CD8-positive, alpha-beta memory T cell (primary cell): ENCODE results near the gene SEMA3G. TPM values are rescaled to one million over a fixed set of nuclear protein-coding genes. Genes with fewer than 3 reads are reported as not detected.

Source experiments
- CTCF ChIA-PET: fragments of 350-600 bp; sonication (Branson Sonifier 250); formaldehyde crosslinking; loops from one replicate; lab custom pipeline; 2021; ENCODE audit warnings: antibody characterized with exemption; lab: Charles Lee
- POLR2A ChIA-PET: fragments of 350-600 bp; sonication (Branson Sonifier 250); formaldehyde crosslinking; loops from one replicate; lab custom pipeline; 2021; ENCODE audit warnings: antibody characterized with exemption; lab: Charles Lee
- DNase-seq, 5 donors: peaks; one replicate each; pipeline versions ENCODE4 v3.0.0 to v3.0.0-alpha.2; 2020 to 2022; ENCODE audit warnings: mixed read lengths in 1 of 5
- H3K27ac ChIP-seq: one replicate; pipeline ENCODE4 v1.7.0; 2013; ENCODE audit warnings: low read depth, mild to moderate bottlenecking, low read length, moderate library complexity
- H3K27me3 ChIP-seq: 2 replicates; pipeline ENCODE4 v1.7.0; 2013; ENCODE audit warnings: low read length, mild to moderate bottlenecking; ENCODE audit not compliant: insufficient read depth, poor library complexity, severe bottlenecking
- H3K36me3 ChIP-seq: 2 replicates; pipeline ENCODE4 v1.7.0; 2013; ENCODE audit warnings: mild to moderate bottlenecking, low read length, moderate library complexity; ENCODE audit not compliant: insufficient read depth
- H3K4me1 ChIP-seq: 2 replicates; pipeline ENCODE4 v1.7.0; 2013; ENCODE audit warnings: mild to moderate bottlenecking, low read length, moderate library complexity; ENCODE audit not compliant: insufficient read depth
- H3K4me3 ChIP-seq: 2 replicates; pipeline ENCODE4 v1.7.0; 2013; ENCODE audit warnings: mild to moderate bottlenecking, low read length
- H3K9me3 ChIP-seq: 2 replicates; pipeline ENCODE4 v1.7.0; 2013; ENCODE audit warnings: mild to moderate bottlenecking, low read length
- H3K27ac Mint-ChIP-seq, 8 donors: one replicate each; pipeline ENCODE4 v1.8.0; 2020 to 2021; ENCODE audit warnings: mixed read lengths in 8 of 8, mild to moderate bottlenecking in 6 of 8, inconsistent platforms in 3 of 8, moderate library complexity in 3 of 8
- H3K27me3 Mint-ChIP-seq, 2 donors: one replicate each; pipeline ENCODE4 v1.8.0; 2020 to 2021; ENCODE audit warnings: mixed read lengths in 2 of 2, mild to moderate bottlenecking in 1 of 2, moderate library complexity in 1 of 2
- H3K36me3 Mint-ChIP-seq, 3 donors: one replicate each; pipeline ENCODE4 v1.8.0; 2020 to 2021; ENCODE audit warnings: mixed read lengths in 3 of 3, inconsistent platforms in 1 of 3, mild to moderate bottlenecking in 1 of 3
- H3K4me1 Mint-ChIP-seq, 3 donors: one replicate each; pipeline ENCODE4 v1.8.0; 2020 to 2021; ENCODE audit warnings: mixed read lengths in 3 of 3, inconsistent platforms in 1 of 3, mild to moderate bottlenecking in 1 of 3
- H3K4me3 Mint-ChIP-seq, 7 donors: one replicate each; pipeline ENCODE4 v1.8.0; 2020 to 2021; ENCODE audit warnings: mixed read lengths in 7 of 7, mild to moderate bottlenecking in 6 of 7, moderate library complexity in 4 of 7, inconsistent platforms in 2 of 7
- H3K9me3 Mint-ChIP-seq, 5 donors: one replicate each; pipeline ENCODE4 v1.8.0; 2020 to 2022; ENCODE audit warnings: mixed read lengths in 5 of 5, mild to moderate bottlenecking in 3 of 5, moderate library complexity in 2 of 5, inconsistent platforms in 1 of 5
- polyA plus RNA-seq: library from polyadenylated mRNA; unstranded; fragments of 300-500 nt; fragmentation: Illumina TruSeq; gene quantifications from one replicate; pipeline ENCODE4 v1.2.3, GENCODE V29; 2021
- total RNA-seq, 2 experiments: library from RNA; stranded (reverse); gene quantifications; one replicate each; pipeline ENCODE4 v1.2.3, GENCODE V29; 2021

The SEMA3G gene
- total and polyA plus RNA-seq, 3 experiments from 2014 or later: 0.13 to 0.16 TPM; not detected in 1

DNA sequence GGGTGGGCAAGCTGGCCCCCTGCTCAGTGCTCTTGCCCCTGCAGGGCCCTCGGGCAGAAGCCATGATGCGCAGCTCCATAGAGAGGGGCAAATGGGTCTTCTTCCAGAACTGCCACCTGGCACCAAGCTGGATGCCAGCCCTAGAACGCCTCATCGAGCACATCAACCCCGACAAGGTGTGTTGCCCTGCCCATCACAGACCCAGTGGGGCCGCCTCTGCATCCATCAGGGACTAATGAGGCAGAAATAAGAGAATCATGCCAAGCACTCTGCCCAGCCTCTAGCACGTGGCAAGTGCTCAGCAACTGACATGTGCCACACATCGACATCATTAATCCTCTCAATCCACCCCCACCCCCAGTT lies 49.4 kb downstream of the SEMA3G start:
- no peak overlapping the region for H3K4me3 Mint-ChIP-seq

DNA sequence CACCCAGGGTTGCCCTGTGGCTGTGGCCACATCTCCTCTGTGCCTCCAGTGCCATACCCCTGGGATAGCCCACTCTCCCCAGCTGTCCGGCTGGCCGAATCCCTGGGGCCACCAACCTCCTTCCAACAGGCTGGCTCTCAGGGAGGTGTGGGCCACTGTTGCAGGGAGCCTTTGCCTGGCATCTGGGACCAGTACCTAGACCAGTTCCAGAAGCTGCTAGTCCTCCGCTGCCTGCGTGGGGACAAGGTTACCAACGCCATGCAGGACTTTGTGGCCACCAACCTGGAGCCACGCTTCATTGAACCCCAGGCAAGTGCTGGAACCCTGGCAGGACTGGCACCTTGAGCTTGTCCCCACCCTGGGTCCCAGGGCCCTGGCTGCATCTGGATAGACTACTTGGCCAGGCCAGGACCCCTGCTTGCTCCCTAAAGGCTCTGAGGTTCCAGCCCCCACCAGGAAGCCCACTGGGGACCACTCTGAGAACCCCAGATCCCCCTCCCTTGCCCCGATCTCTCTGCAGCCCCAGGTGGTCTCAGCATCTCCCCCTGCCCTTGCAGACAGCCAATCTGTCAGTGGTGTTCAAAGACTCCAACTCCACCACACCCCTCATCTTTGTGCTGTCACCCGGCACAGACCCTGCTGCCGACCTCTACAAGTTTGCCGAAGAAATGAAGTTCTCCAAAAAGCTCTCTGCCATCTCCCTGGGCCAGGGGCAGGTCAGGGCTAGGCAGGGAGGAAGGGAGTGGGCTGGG lies 50.0 kb downstream of the SEMA3G start:
- POLR2A ChIA-PET: no interaction called here
- no peak overlapping the region for H3K27ac ChIP-seq
- Mint-ChIP-seq H3K27ac (peak overlapping the region in 3 of 8 donors; percentile 47 to 68 (median 50)), H3K36me3 (peaks cover 6 to 67% (median 11%) of the 10 kb centered on the region in 3 donors), H3K4me1 (no peaks in the 10 kb centered on the region), H3K27me3 (peaks cover 0 to 2% of the 10 kb centered on the region in 2 donors), H3K9me3 (no peaks in the 10 kb centered on the region), H3K4me3 (no peak overlapping the region)
- no peaks in the 10 kb centered on the region for H3K27me3 ChIP-seq
- H3K4me3 ChIP-seq: no peak overlapping the region
- DNase-seq: peak in 1 of 5 donors; percentile 38
- no peaks in the 10 kb centered on the region for H3K36me3 ChIP-seq
- H3K4me1 ChIP-seq: no peaks in the 10 kb centered on the region
- CTCF ChIA-PET: no interaction called here
- H3K9me3 ChIP-seq: no peaks in the 10 kb centered on the region

More for the DNA sequence above, 49.4 kb downstream of the SEMA3G start:
- H3K9me3 ChIP-seq: no peaks in the 10 kb centered on the region
- H3K4me1 ChIP-seq: no peaks in the 10 kb centered on the region
- peaks cover 0 to 2% of the 10 kb centered on the region in 2 donors for H3K27me3 Mint-ChIP-seq
- no peaks in the 10 kb centered on the region for H3K4me1 Mint-ChIP-seq
- no peak overlapping the region for H3K27ac ChIP-seq
- H3K27me3 ChIP-seq: no peaks in the 10 kb centered on the region
- CTCF ChIA-PET: no interaction called here
- no peaks in the 10 kb centered on the region for H3K9me3 Mint-ChIP-seq
- H3K36me3 ChIP-seq: no peaks in the 10 kb centered on the region
- peaks cover 6 to 67% (median 12%) of the 10 kb centered on the region in 3 donors for H3K36me3 Mint-ChIP-seq
- H3K4me3 ChIP-seq: no peak overlapping the region
- POLR2A ChIA-PET: no interaction called here
- DNase-seq: no peak
- no peak overlapping the region for H3K27ac Mint-ChIP-seq

DNA sequence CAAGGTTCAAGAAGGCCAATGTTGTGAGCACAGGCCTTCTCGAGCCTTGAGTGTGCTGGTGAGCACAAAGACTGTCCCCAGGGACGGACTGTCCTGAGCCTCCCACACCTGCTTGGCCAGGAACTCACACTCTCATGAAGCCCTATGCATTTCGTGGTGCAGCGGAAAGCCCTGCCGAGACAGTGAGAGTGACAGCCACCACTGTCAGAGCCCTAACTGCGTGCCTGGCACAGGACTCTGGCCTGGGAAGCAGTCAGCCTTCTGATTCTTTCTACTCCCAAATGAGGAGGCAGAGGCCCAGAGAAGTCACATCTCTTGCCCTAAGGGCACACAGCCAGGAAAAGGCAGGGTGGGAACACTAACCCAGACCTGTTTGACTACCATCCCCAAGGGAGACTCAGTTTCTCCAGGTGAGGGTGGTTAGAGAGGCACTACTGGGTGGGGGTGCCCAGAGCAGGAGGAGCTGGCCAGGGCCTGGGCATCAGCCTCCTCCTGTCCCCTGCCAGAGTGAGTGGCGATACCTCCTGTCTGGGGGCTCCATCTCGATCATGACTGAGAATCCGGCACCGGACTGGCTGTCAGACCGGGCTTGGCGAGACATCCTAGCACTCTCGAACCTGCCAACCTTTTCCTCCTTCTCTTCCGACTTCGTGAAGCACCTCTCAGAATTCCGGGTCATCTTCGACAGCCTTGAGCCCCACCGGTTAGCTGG lies 50.8 kb downstream of the SEMA3G start:
- DNase-seq: peak in 1 of 5 donors; percentile 33
- H3K36me3 ChIP-seq: no peaks in the 10 kb centered on the region
- no peak overlapping the region for H3K27ac ChIP-seq
- H3K27me3 ChIP-seq: no peaks in the 10 kb centered on the region
- Mint-ChIP-seq H3K27ac (peak overlapping the region in 1 of 8 donors; percentile 50), H3K27me3 (no peaks in the 10 kb centered on the region), H3K9me3 (no peaks in the 10 kb centered on the region), H3K4me3 (no peak overlapping the region), H3K36me3 (peaks cover 6 to 66% (median 11%) of the 10 kb centered on the region in 3 donors), H3K4me1 (no peaks in the 10 kb centered on the region)
- no peaks in the 10 kb centered on the region for H3K4me1 ChIP-seq
- no peak overlapping the region for H3K4me3 ChIP-seq
- ChIA-PET CTCF (no interaction called here), POLR2A (no interaction called here)
- H3K9me3 ChIP-seq: no peaks in the 10 kb centered on the region

DNA sequence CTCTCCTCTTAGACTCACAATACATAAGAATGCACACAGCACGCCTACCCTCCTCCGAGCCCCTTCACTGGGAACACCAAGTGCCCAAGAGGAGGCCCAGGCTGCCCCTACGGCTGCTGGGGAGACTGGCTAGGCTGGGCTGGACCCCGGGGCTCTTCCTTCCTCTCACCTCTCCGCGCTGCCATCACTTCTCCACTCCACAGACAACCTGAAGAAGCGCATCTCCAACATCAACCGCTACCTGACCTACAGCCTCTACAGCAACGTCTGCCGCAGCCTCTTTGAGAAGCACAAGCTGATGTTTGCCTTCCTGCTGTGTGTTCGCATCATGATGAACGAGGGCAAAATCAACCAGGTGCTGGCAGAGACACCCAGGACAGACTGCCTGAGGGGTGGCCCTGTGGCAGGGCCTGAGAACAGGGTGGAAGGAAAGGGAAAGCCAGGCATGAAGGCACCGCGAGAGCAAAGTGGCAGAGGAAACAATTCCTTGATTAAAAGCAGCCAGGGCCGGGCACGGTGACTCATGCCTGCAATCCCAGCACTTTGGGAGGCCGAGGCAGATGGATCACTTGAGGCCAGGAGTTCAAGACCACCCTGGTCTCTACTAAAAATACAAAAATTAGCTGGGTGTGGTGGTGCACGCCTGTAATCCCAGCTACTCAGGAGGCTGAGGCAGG lies 51.6 kb downstream of the SEMA3G start:
- ChIA-PET POLR2A (no interaction called here), CTCF (no interaction called here)
- peak overlapping the region in 1 of 8 donors; percentile 18 for H3K27ac Mint-ChIP-seq
- Histone ChIP-seq H3K27me3 (no peaks in the 10 kb centered on the region), H3K4me1 (no peaks in the 10 kb centered on the region), H3K4me3 (no peak overlapping the region), H3K27ac (no peak overlapping the region), H3K36me3 (no peaks in the 10 kb centered on the region), H3K9me3 (no peaks in the 10 kb centered on the region)
- no peaks in the 10 kb centered on the region for H3K27me3 Mint-ChIP-seq
- DNase-seq: peak in 1 of 5 donors; percentile 28
- no peaks in the 10 kb centered on the region for H3K9me3 Mint-ChIP-seq
- H3K36me3 Mint-ChIP-seq: peaks cover 6 to 65% (median 11%) of the 10 kb centered on the region in 3 donors
- no peak overlapping the region for H3K4me3 Mint-ChIP-seq
- no peaks in the 10 kb centered on the region for H3K4me1 Mint-ChIP-seq

DNA sequence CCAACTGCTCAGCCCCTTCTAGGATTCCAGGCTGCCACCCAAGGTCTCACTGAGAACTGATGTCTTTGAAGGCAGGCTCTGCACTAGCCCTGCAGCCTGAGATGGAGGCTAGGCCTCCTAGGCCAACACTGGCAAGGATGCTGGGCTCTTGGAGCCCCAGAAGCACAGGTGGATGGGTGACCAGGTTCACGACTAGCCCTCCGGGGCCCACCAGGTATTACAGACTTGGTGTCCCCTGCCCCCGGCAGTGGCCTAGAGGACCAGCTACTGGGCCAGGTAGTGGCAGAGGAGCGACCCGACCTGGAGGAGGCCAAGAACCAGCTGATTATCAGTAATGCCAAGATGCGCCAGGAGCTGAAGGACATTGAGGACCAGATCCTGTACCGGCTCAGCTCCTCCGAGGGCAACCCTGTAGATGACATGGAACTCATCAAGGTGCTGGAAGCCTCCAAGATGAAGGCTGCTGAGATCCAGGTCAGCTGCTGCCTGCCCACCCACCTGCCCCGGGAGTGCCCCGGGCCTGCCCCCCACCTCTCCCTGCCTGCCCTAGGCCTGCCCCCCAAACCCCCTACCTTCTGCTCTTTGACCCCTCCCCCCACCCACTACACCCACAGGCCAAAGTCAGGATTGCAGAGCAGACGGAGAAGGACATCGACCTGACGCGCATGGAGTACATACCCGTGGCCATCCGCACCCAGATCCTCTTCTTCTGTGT lies 52.5 kb downstream of the SEMA3G start:
- Mint-ChIP-seq H3K27ac (no peak overlapping the region), H3K36me3 (peaks cover 6 to 61% (median 8%) of the 10 kb centered on the region in 3 donors), H3K9me3 (no peaks in the 10 kb centered on the region), H3K4me3 (no peak overlapping the region), H3K27me3 (no peaks in the 10 kb centered on the region), H3K4me1 (no peaks in the 10 kb centered on the region)
- ChIA-PET CTCF (no interaction called here), POLR2A (no interaction called here)
- Histone ChIP-seq H3K27ac (no peak overlapping the region), H3K27me3 (no peaks in the 10 kb centered on the region), H3K4me1 (no peaks in the 10 kb centered on the region), H3K9me3 (no peaks in the 10 kb centered on the region), H3K36me3 (no peaks in the 10 kb centered on the region), H3K4me3 (no peak overlapping the region)
- peak in 1 of 5 donors; percentile 40 for DNase-seq

DNA sequence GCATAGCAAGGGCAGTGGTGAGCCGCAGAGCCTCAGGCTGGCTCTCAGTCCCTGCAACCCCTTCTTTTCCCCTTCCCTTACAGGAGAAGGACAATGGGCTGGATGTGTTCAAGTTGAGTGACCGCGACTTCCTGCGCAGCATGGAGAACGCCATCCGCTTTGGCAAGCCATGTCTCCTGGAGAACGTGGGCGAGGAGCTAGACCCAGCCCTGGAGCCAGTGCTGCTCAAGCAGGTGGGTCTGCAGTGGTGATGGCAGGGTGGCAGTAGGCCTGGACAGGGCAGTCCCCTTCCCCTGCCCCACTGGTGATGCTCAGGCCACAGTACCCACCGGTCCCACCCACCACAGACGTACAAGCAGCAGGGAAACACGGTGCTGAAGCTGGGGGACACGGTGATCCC lies 53.8 kb downstream of the SEMA3G start:
- H3K27me3 ChIP-seq: no peaks in the 10 kb centered on the region
- H3K9me3 ChIP-seq: no peaks in the 10 kb centered on the region
- no peak for DNase-seq
- Mint-ChIP-seq H3K27me3 (no peaks in the 10 kb centered on the region), H3K4me1 (no peaks in the 10 kb centered on the region), H3K4me3 (no peak overlapping the region), H3K36me3 (peaks cover 6 to 65% (median 6%) of the 10 kb centered on the region in 3 donors), H3K9me3 (no peaks in the 10 kb centered on the region), H3K27ac (no peak overlapping the region)
- CTCF ChIA-PET: interaction anchor here (1.4 kb wide), 1 partner anchor 170 kb away, joined by 3 read pairs; no protein-coding TSS in a partner anchor
- no peaks in the 10 kb centered on the region for H3K36me3 ChIP-seq
- H3K27ac ChIP-seq: no peak overlapping the region
- no peak overlapping the region for H3K4me3 ChIP-seq
- POLR2A ChIA-PET: no interaction called here
- H3K4me1 ChIP-seq: no peaks in the 10 kb centered on the region

DNA sequence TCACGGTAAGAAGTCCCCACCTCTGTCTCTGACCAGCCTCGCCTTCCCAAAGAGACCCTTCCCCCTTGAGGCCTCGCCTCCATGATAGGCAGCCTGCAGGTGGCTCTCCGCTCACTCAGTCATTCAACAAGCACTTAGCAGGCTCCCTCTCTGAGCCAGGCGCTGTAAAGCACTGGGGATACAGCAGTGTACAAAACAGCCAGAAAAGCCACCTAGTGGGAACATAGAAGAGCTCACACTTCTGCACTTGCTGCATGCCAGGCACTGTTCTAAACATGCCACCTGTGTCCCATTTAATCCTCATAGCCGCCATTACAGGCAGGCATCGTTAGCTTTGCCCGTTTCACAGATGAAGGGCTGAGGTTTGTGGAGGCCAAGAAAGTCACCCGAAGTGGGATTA lies 56.0 kb downstream of the SEMA3G start:
- no peaks in the 10 kb centered on the region for H3K27me3 ChIP-seq
- no peaks in the 10 kb centered on the region for H3K9me3 Mint-ChIP-seq
- no peak for DNase-seq
- no peaks in the 10 kb centered on the region for H3K4me1 Mint-ChIP-seq
- ChIA-PET CTCF (no interaction called here), POLR2A (no interaction called here)
- no peak overlapping the region for H3K4me3 ChIP-seq
- H3K27ac ChIP-seq: no peak overlapping the region
- H3K4me1 ChIP-seq: no peaks in the 10 kb centered on the region
- peak overlapping the region in 2 of 8 donors; percentile 22 to 93 for H3K27ac Mint-ChIP-seq
- no peak overlapping the region for H3K4me3 Mint-ChIP-seq
- no peaks in the 10 kb centered on the region for H3K36me3 ChIP-seq
- H3K9me3 ChIP-seq: no peaks in the 10 kb centered on the region
- peaks cover 6 to 60% (median 6%) of the 10 kb centered on the region in 3 donors for H3K36me3 Mint-ChIP-seq
- H3K27me3 Mint-ChIP-seq: no peaks in the 10 kb centered on the region
